OCI-LY7 (cell line): ENCODE data around the gene UBE2E1. TPM values are rescaled to one million over a fixed set of nuclear protein-coding genes. Genes with fewer than 3 reads are reported as not detected.

Experiments
- BruUV-seq: library from RNA; stranded (reverse); fragments of 400-500 nt; replicated peaks from 2 replicates; lab custom pipeline; 2021; lab: Mats Ljungman, UMichigan
- CTCF ChIA-PET: fragments of 300-600 bp; sonication (Branson Sonifier 250); formaldehyde crosslinking; loops from one replicate; lab custom pipeline; 2022; ENCODE audit warnings: antibody characterized with exemption; ENCODE audit not compliant: unreplicated experiment; lab: Charles Lee
- POLR2A ChIA-PET: fragments of 300-600 bp; sonication (Branson Sonifier 250); formaldehyde crosslinking; loops from one replicate; lab custom pipeline; 2022; ENCODE audit warnings: antibody characterized with exemption; lab: Charles Lee
- DNase-seq: peaks from one replicate; pipeline ENCODE4 v3.0.0-alpha.2; 2015; ENCODE audit warnings: low spot score
- H2AFZ ChIP-seq: fragments of 200-600 bp; sonication (generic), shearing (Covaris generic); 2 replicates; pipeline ENCODE4 v1.6.1; 2014; ENCODE audit warnings: mild to moderate bottlenecking, antibody characterized with exemption, low read length, moderate library complexity
- H3K27ac ChIP-seq: fragments of 200-600 bp; sonication (generic); 2 replicates; pipeline ENCODE4 v1.5.1; 2014; ENCODE audit warnings: mixed run types, low read depth, mild to moderate bottlenecking, moderate library complexity, low read length, inconsistent platforms; ENCODE audit not compliant: poor library complexity, severe bottlenecking
- H3K36me3 ChIP-seq: fragments of 200-600 bp; sonication (generic); 2 replicates; pipeline ENCODE4 v1.6.1; 2014; ENCODE audit warnings: mild to moderate bottlenecking, antibody characterized with exemption, low read length, moderate library complexity, mixed read lengths; ENCODE audit not compliant: insufficient read depth
- H3K4me1 ChIP-seq: fragments of 200-600 bp; sonication (generic); 2 replicates; pipeline ENCODE4 v1.5.1; 2014; ENCODE audit warnings: mild to moderate bottlenecking, low read length; ENCODE audit not compliant: insufficient read depth, poor library complexity, severe bottlenecking
- H3K4me2 ChIP-seq: fragments of 200-600 bp; sonication (generic); 2 replicates; pipeline ENCODE4 v1.6.1; 2014; ENCODE audit warnings: mild to moderate bottlenecking, low read length
- H3K4me3 ChIP-seq: fragments of 200-600 bp; sonication (generic); 2 replicates; pipeline ENCODE4 v1.5.1; 2014; ENCODE audit warnings: mild to moderate bottlenecking, low read depth, low read length; ENCODE audit not compliant: poor library complexity, severe bottlenecking
- H3K79me2 ChIP-seq: fragments of 200-600 bp; sonication (generic); 2 replicates; pipeline ENCODE4 v1.6.1; 2016; ENCODE audit warnings: low read depth, mild to moderate bottlenecking, low read length, moderate library complexity, mixed read lengths; ENCODE audit not compliant: insufficient read depth
- H3K9me2 ChIP-seq: fragments of 200-600 bp; sonication (generic); 2 replicates; pipeline ENCODE4 v1.6.1; 2016; ENCODE audit warnings: mild to moderate bottlenecking, low read length, mixed read lengths; ENCODE audit not compliant: insufficient read depth
- H3K9me3 ChIP-seq: fragments of 200-600 bp; sonication (generic); 2 replicates; pipeline ENCODE4 v1.6.1; 2014; ENCODE audit warnings: mild to moderate bottlenecking, mixed run types, low read length, mixed read lengths
- H4K20me1 ChIP-seq: fragments of 200-600 bp; sonication (generic); 2 replicates; pipeline ENCODE4 v1.6.1; 2014; ENCODE audit warnings: mild to moderate bottlenecking, antibody characterized with exemption, low read length, moderate library complexity, mixed read lengths; ENCODE audit not compliant: insufficient read depth
- CTCF ChIP-seq: fragments of 200-600 bp; sonication (generic); conservative IDR thresholded peaks from 2 replicates; pipeline ENCODE4 v1.5.1; 2014; ENCODE audit warnings: mild to moderate bottlenecking, antibody characterized with exemption, low read length, moderate library complexity, mixed read lengths
- EZH2phosphoT487 ChIP-seq: fragments of 200-600 bp; sonication (generic); IDR thresholded peaks from 2 replicates; pipeline ENCODE4 v1.6.1; 2018; ENCODE audit warnings: low read depth, borderline replicate concordance, mild to moderate bottlenecking, mixed run types, antibody characterized with exemption, low read length, moderate library complexity, mixed read lengths
- intact Hi-C: fragments of 100-400 bp; cut with micrococcal nuclease; formaldehyde crosslinking; loops from one replicate; pipeline ENCODE4 v1.10.0; 2022; ENCODE audit not compliant: unreplicated experiment
- total RNA-seq, 2 experiments: library from RNA; depleted of rRNA in 1 of 2; stranded (reverse); fragments of >200 nt in 1 of 2; shearing (Covaris generic) in 1 of 2; gene quantifications; 2 replicates each; pipeline ENCODE4 v1.2.3, GENCODE V29; 2014 to 2022

The UBE2E1 gene
- total RNA-seq, 2 experiments from 2014 or later = 126 to 142 TPM

GRCh38 chr3:23811919-23812318 lies 6.2 kb downstream of the UBE2E1 start:
- peaks cover 83% of the 10 kb centered on the region; the same call in 1 of the 2 replicates for H3K79me2 ChIP-seq
- intact Hi-C loops = loop anchor here (5.0 kb wide), 1 partner anchor 45 kb away; no protein-coding TSS in a partner anchor
- peaks cover 49% of the 10 kb centered on the region for H3K4me1 ChIP-seq
- H3K9me3 ChIP-seq = no peaks in the 10 kb centered on the region
- peaks cover 78% of the 10 kb centered on the region for H3K36me3 ChIP-seq
- no peak overlapping the region for H3K27ac ChIP-seq
- no TSS peak for BruUV-seq
- H3K9me2 ChIP-seq = no peaks in the 10 kb centered on the region
- no peak overlapping the region for H2AFZ ChIP-seq
- peaks cover 23% of the 10 kb centered on the region for H4K20me1 ChIP-seq
- TF ChIP-seq EZH2phosphoT487 = no peak
- TF ChIP-seq CTCF = no peak
- DNase-seq = no peak
- CTCF ChIA-PET = interaction anchor here (0.6 kb wide), 1 partner anchor 16 kb away, joined by 3 read pairs; no protein-coding TSS in a partner anchor
- no peak overlapping the region for H3K4me3 ChIP-seq
- POLR2A ChIA-PET = interaction anchor here (0.6 to 1.2 kb wide), 12 partner anchors 15 to 832 kb away, joined by 3 to 7 read pairs (median 3); no protein-coding TSS in a partner anchor
- H3K4me2 ChIP-seq = peak overlapping the region; percentile 70

GRCh38 chr3:23815879-23816278 lies 10.1 kb downstream of the UBE2E1 start:
- Histone ChIP-seq H3K4me1 (peaks cover 19% of the 10 kb centered on the region), H3K36me3 (peaks cover 79% of the 10 kb centered on the region), H3K27ac (no peak overlapping the region), H3K9me2 (no peaks in the 10 kb centered on the region), H2AFZ (no peak overlapping the region), H3K4me3 (no peak overlapping the region), H4K20me1 (peaks cover 11% of the 10 kb centered on the region), H3K9me3 (no peaks in the 10 kb centered on the region), H3K79me2 (peaks cover 47% of the 10 kb centered on the region; the same call in 1 of the 2 replicates), H3K4me2 (no peak overlapping the region)
- no peak for TF ChIP-seq EZH2phosphoT487
- no peak for TF ChIP-seq CTCF
- no peak for DNase-seq
- intact Hi-C loops = no loop called here
- ChIA-PET POLR2A (interaction anchor here (1.6 kb wide), 1 partner anchor 11 kb away, joined by 4 read pairs; no protein-coding TSS in a partner anchor), CTCF (no interaction called here)
- BruUV-seq = no TSS peak

- no peaks in the 10 kb centered on the region for H3K9me3 ChIP-seq
- no peaks in the 10 kb centered on the region for H3K9me2 ChIP-seq
- CTCF ChIA-PET = no interaction called here
- H3K4me3 ChIP-seq = no peak overlapping the region
- H3K4me2 ChIP-seq = no peak overlapping the region
- H3K4me1 ChIP-seq = peaks cover 10% of the 10 kb centered on the region
- H3K36me3 ChIP-seq = peaks cover 71% of the 10 kb centered on the region
- BruUV-seq = no TSS peak
- intact Hi-C loops = no loop called here
- peaks cover 16% of the 10 kb centered on the region for H4K20me1 ChIP-seq
- no peak for DNase-seq
- no peak overlapping the region for H2AFZ ChIP-seq
- no peak overlapping the region for H3K27ac ChIP-seq
- no peak for TF ChIP-seq EZH2phosphoT487
- no peak for TF ChIP-seq CTCF
- POLR2A ChIA-PET = interaction anchor here (1.5 to 1.6 kb wide), 2 partner anchors 10 to 27 kb away, joined by 3 to 4 read pairs; no protein-coding TSS in a partner anchor
- peaks cover 41% of the 10 kb centered on the region; the same call in 1 of the 2 replicates for H3K79me2 ChIP-seq
Measured at GRCh38 chr3:23816721-23817120, 11.0 kb downstream of the UBE2E1 start.
